MM.1S (cell line): Measurements from ENCODE around the gene NDFIP1.

ENCODE experiments used
- EZH2 ChIP-seq: fragments of 300-600 bp; sonication (generic); optimal IDR thresholded peaks from 2 replicates; pipeline ENCODE3; 2017; ENCODE audit warnings: low read depth, mild to moderate bottlenecking, antibody characterized with exemption, low read length, mixed read lengths
- EZH2phosphoT487 ChIP-seq: fragments of 300-600 bp; sonication (generic); IDR thresholded peaks from 2 replicates; pipeline ENCODE4 v1.6.1; 2018; ENCODE audit warnings: antibody characterized with exemption, low read length
- TF ChIP-seq, protein P1 (sequence below): fragments of 300-600 bp; sonication (generic); IDR thresholded peaks from 2 replicates; pipeline ENCODE4 v1.5.1; 2016; ENCODE audit warnings: antibody characterized with exemption, low read length, mixed read lengths

DNA sequence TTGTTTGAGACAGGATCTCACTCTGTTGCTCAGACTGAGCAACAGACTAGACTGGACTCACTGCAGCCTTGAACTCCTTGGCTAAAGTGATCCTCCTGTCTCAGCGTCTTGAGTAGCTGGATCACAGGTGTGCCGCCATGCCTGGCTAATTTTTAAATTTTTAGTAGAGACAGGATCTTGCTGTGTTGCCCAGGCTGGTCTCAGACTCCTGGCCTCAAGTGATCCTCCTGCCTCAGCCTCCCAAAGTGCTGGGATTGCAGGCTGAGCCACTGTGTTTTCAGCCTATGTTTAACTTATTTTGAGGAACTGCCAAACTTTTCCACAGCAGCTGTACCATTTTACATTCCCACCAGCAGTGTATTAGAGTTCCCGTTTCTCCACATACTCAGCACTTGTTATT is 16.8 kb downstream of the NDFIP1 start:
- TF ChIP-seq, protein P1, sequence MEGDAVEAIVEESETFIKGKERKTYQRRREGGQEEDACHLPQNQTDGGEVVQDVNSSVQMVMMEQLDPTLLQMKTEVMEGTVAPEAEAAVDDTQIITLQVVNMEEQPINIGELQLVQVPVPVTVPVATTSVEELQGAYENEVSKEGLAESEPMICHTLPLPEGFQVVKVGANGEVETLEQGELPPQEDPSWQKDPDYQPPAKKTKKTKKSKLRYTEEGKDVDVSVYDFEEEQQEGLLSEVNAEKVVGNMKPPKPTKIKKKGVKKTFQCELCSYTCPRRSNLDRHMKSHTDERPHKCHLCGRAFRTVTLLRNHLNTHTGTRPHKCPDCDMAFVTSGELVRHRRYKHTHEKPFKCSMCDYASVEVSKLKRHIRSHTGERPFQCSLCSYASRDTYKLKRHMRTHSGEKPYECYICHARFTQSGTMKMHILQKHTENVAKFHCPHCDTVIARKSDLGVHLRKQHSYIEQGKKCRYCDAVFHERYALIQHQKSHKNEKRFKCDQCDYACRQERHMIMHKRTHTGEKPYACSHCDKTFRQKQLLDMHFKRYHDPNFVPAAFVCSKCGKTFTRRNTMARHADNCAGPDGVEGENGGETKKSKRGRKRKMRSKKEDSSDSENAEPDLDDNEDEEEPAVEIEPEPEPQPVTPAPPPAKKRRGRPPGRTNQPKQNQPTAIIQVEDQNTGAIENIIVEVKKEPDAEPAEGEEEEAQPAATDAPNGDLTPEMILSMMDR = no peak
- no peak for TF ChIP-seq EZH2phosphoT487
- no peak for TF ChIP-seq EZH2
